ENCODE measurements around the gene MRPL48.

DNA sequence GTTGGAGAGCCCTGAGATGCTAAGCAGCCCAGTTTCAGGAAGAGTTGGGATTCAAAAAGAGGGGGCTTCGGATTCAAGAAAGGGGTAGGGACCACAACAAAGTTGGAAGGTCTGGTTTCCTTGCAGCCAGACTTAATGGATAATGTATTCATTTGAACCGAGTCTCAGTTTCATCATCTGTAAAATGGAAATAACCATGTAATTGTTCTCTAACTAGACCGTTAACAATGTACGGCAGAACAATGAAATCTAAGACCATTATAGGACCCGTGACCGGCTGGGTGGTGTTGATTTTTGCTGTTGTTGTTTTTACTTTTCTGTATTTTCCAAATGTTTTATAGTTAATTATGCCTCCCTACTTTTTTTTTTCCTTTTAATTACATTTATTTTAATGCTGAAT lies 6.4 kb upstream of the MRPL48 start:
- TF ChIP-seq RFX5 (IDR thresholded peaks at IDR 0.05; ENCODE audit: low read depth, low read length) (no peak), POLR2AphosphoS2 (IDR thresholded peaks at IDR 0.05; ENCODE audit: low read depth, low read length) (no peak)
- TF ChIP-seq, protein P1, sequence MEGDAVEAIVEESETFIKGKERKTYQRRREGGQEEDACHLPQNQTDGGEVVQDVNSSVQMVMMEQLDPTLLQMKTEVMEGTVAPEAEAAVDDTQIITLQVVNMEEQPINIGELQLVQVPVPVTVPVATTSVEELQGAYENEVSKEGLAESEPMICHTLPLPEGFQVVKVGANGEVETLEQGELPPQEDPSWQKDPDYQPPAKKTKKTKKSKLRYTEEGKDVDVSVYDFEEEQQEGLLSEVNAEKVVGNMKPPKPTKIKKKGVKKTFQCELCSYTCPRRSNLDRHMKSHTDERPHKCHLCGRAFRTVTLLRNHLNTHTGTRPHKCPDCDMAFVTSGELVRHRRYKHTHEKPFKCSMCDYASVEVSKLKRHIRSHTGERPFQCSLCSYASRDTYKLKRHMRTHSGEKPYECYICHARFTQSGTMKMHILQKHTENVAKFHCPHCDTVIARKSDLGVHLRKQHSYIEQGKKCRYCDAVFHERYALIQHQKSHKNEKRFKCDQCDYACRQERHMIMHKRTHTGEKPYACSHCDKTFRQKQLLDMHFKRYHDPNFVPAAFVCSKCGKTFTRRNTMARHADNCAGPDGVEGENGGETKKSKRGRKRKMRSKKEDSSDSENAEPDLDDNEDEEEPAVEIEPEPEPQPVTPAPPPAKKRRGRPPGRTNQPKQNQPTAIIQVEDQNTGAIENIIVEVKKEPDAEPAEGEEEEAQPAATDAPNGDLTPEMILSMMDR (IDR thresholded peaks at IDR 0.05 in 2 of 3, conservative IDR thresholded peaks at IDR 0.05 in 1 of 3; ENCODE audit: control insufficient read depth in 2 of 3, extremely low read depth in 1 of 3, insufficient read depth in 1 of 3, low read depth in 3 of 3, low read length in 3 of 3), result no peak
